HEK293 (cell line): ENCODE measurements around the gene TDRD9.

Experiments
- CTCF ChIP-seq: fragments of 450-650 bp; formaldehyde crosslinking; IDR thresholded peaks from 2 replicates; pipeline ENCODE4 v1.5.1; 2016; ENCODE audit warnings: missing biosample characterization, missing genetic modification characterization
- TRIM28 ChIP-seq: IDR thresholded peaks from 2 replicates; pipeline ENCODE4 v1.6.1; 2011; ENCODE audit warnings: low read length, control low read depth, borderline replicate concordance
- ZBTB8A ChIP-seq: fragments of 450-650 bp; formaldehyde crosslinking; IDR thresholded peaks from 2 replicates; pipeline ENCODE4 v1.5.1; 2016; ENCODE audit warnings: missing biosample characterization, missing genetic modification characterization
- ZNF146 ChIP-seq: fragments of 450-650 bp; formaldehyde crosslinking; IDR thresholded peaks from 2 replicates; pipeline ENCODE4 v1.5.1; 2016; ENCODE audit warnings: missing biosample characterization, missing genetic modification characterization
- ZNF335 ChIP-seq: fragments of 450-650 bp; formaldehyde crosslinking; conservative IDR thresholded peaks from 2 replicates; pipeline ENCODE4 v1.5.1; 2016; ENCODE audit warnings: missing biosample characterization, missing genetic modification characterization
- ZNF362 ChIP-seq: fragments of 450-650 bp; formaldehyde crosslinking; IDR thresholded peaks from 2 replicates; pipeline ENCODE4 v1.5.1; 2016; ENCODE audit warnings: missing biosample characterization, missing genetic modification characterization
- ZNF670 ChIP-seq: fragments of 450-650 bp; formaldehyde crosslinking; IDR thresholded peaks from 2 replicates; pipeline ENCODE4 v1.5.1; 2016; ENCODE audit warnings: missing biosample characterization, missing genetic modification characterization, low read depth

- no peak for TF ChIP-seq ZNF362 (tag by site-specific recombination)
- TF ChIP-seq ZBTB8A (tag by site-specific recombination) = no peak
- TF ChIP-seq ZNF670 (tag by site-specific recombination) = no peak
- no peak for TF ChIP-seq ZNF146
- no peak for TF ChIP-seq ZNF335 (tag by site-specific recombination)
- no peak for TF ChIP-seq CTCF (tag by site-specific recombination)
- TF ChIP-seq TRIM28 = no peak
These were observed 42.7 kb upstream of the TDRD9 start for GRCh38 chr14:103885509-103885932.
